ENCODE measurements around the gene CTSZ.

Gene CTSZ

GRCh38 chr20:59018817-59019216 is 11.8 kb upstream of the CTSZ start:
- no peak for DNase-seq (ENCODE audit: low read depth)
- no peak overlapping the region for H3K4me3 ChIP-seq (ENCODE audit: control insufficient read depth, low read depth, low read length)
- TF ChIP-seq CTCF (IDR thresholded peaks at IDR 0.05; ENCODE audit: control insufficient read depth, insufficient read depth, low read depth, low read length, missing control alignments) = no peak

GRCh38 chr20:59017493-59018231 is 10.6 kb upstream of the CTSZ start:
- no peak for TF ChIP-seq CTCF (IDR thresholded peaks at IDR 0.05; ENCODE audit: control insufficient read depth, insufficient read depth, low read depth, low read length, missing control alignments)
- no peak overlapping the region for H3K4me3 ChIP-seq (ENCODE audit: control insufficient read depth, low read depth, low read length)
- DNase-seq (ENCODE audit: low read depth) = no peak

- DNase-seq (ENCODE audit: low read depth) = no peak
- no peak overlapping the region for H3K4me3 ChIP-seq (ENCODE audit: control insufficient read depth, low read depth, low read length)
- TF ChIP-seq CTCF (IDR thresholded peaks at IDR 0.05; ENCODE audit: control insufficient read depth, insufficient read depth, low read depth, low read length, missing control alignments) = no peak
These were observed 9.9 kb upstream of the CTSZ start for GRCh38 chr20:59016795-59017492.

- DNase-seq (ENCODE audit: low read depth) = no peak
- H3K4me3 ChIP-seq (ENCODE audit: control insufficient read depth, low read depth, low read length) = no peak overlapping the region
- TF ChIP-seq CTCF (IDR thresholded peaks at IDR 0.05; ENCODE audit: control insufficient read depth, insufficient read depth, low read depth, low read length, missing control alignments) = no peak
These were observed 9.0 kb upstream of the CTSZ start for GRCh38 chr20:59015812-59016711.

GRCh38 chr20:59015411-59015810 is 8.4 kb upstream of the CTSZ start:
- no peak for DNase-seq (ENCODE audit: low read depth)
- no peak overlapping the region for H3K4me3 ChIP-seq (ENCODE audit: control insufficient read depth, low read depth, low read length)
- no peak for TF ChIP-seq CTCF (IDR thresholded peaks at IDR 0.05; ENCODE audit: control insufficient read depth, insufficient read depth, low read depth, low read length, missing control alignments)

- DNase-seq (ENCODE audit: low read depth) = no peak
- no peak overlapping the region for H3K4me3 ChIP-seq (ENCODE audit: control insufficient read depth, low read depth, low read length)
- no peak for TF ChIP-seq CTCF (IDR thresholded peaks at IDR 0.05; ENCODE audit: control insufficient read depth, insufficient read depth, low read depth, low read length, missing control alignments)
These were observed 7.8 kb upstream of the CTSZ start for GRCh38 chr20:59014680-59015389.

Measured in AG09309 (cell line).